Suprapubic skin (tissue), 4 donors: ENCODE results near the gene ACVR1B. TPM values are rescaled to one million over a fixed set of nuclear protein-coding genes. Genes with fewer than 3 reads are reported as not detected.
A peak's percentile ranks its signal among the peaks of the same experiment; 100 is the strongest.
"Not testable (repeated sequence)": the region's sequence is repeated elsewhere in the genome, so short reads cannot be mapped to it uniquely, and the experiment has no call there.

ENCODE experiments used
- DNase-seq, 2 donors: peaks; one replicate each; pipeline ENCODE4 v3.0.0-alpha.2; 2019; ENCODE audit warnings: low spot score in 2 of 2
- H3K27ac ChIP-seq: fragments of 200-600 bp; sonication (generic); one replicate; pipeline ENCODE4 v1.5.1; 2019
- H3K27me3 ChIP-seq: fragments of 200-600 bp; sonication (generic); one replicate; pipeline ENCODE4 v1.5.1; 2019
- H3K36me3 ChIP-seq: fragments of 200-600 bp; sonication (generic); one replicate; pipeline ENCODE4 v1.5.1; 2019
- H3K4me1 ChIP-seq: fragments of 200-600 bp; sonication (generic); one replicate; pipeline ENCODE4 v1.5.1; 2019
- H3K4me3 ChIP-seq: fragments of 200-600 bp; sonication (generic); one replicate; pipeline ENCODE4 v1.5.1; 2019; ENCODE audit warnings: mild to moderate bottlenecking
- H3K9me3 ChIP-seq: fragments of 200-600 bp; sonication (generic); one replicate; pipeline ENCODE4 v1.5.1; 2019
- CTCF ChIP-seq, 2 donors: fragments of 200-600 bp in 1 of 2; fragments of 450-650 bp in 1 of 2; sonication (generic) in 1 of 2; IDR thresholded peaks; one replicate each; pipeline ENCODE4 v1.5.1; 2016 to 2019; ENCODE audit warnings: antibody characterized with exemption in 2 of 2, mild to moderate bottlenecking in 1 of 2, moderate library complexity in 1 of 2
- EP300 ChIP-seq: sonication (generic); formaldehyde crosslinking; IDR thresholded peaks from one replicate; pipeline ENCODE4 v1.6.1; 2017; ENCODE audit warnings: antibody characterized with exemption
- POLR2A ChIP-seq, 2 donors: fragments of 450-650 bp; IDR thresholded peaks; one replicate each; pipeline ENCODE4 v1.6.1; 2017; ENCODE audit warnings: antibody characterized with exemption in 2 of 2, mild to moderate bottlenecking in 2 of 2, moderate library complexity in 2 of 2
- POLR2AphosphoS5 ChIP-seq, 3 donors: sonication (generic); formaldehyde crosslinking; IDR thresholded peaks; one replicate each; pipeline ENCODE4 v1.6.1; 2017; ENCODE audit warnings: antibody characterized with exemption in 3 of 3
- WGBS: methylation state at CpG from one replicate; pipeline ENCODE4 v1.1.5; 2018; 5-methylcytosine and 5-hydroxymethylcytosine counted together
- total RNA-seq, 4 donors: library from RNA; depleted of rRNA; stranded (reverse); fragments of >200 nt; gene quantifications; one replicate each; pipeline ENCODE4 v1.1.0, GENCODE V29; 2016

The ACVR1B gene
- total RNA-seq, 4 donors from 2014 or later = 40.5 to 103 (median 57.3) TPM

- TF ChIP-seq EP300 = no peak
- no peak for TF ChIP-seq POLR2AphosphoS5 (IDR thresholded peaks at IDR 0.05)
- TF ChIP-seq CTCF (IDR thresholded peaks at IDR 0.05) = no peak
- no peak for TF ChIP-seq POLR2A (IDR thresholded peaks at IDR 0.05)
- H3K4me3 ChIP-seq = no peak overlapping the region
- 78% methylated on average over 8 of the region's 8 CpGs for WGBS
- no peaks in the 10 kb centered on the region for H3K9me3 ChIP-seq
- H3K27ac ChIP-seq = no peak overlapping the region
- H3K27me3 ChIP-seq = no peaks in the 10 kb centered on the region
- peak in 1 of 2 donors; percentile 69 for DNase-seq
- H3K36me3 ChIP-seq = peaks cover 34% of the 10 kb centered on the region
- peaks cover 53% of the 10 kb centered on the region for H3K4me1 ChIP-seq
Observed at GRCh38 chr12:51975196-51975595, 23.7 kb downstream of the ACVR1B start.

- no peaks in the 10 kb centered on the region for H3K9me3 ChIP-seq
- peaks cover 45% of the 10 kb centered on the region for H3K36me3 ChIP-seq
- H3K27me3 ChIP-seq = no peaks in the 10 kb centered on the region
- peaks cover 39% of the 10 kb centered on the region for H3K4me1 ChIP-seq
- 82% methylated on average over 10 of the region's 10 CpGs for WGBS
- H3K4me3 ChIP-seq = no peak overlapping the region
- DNase-seq = peak in 1 of 2 donors; percentile 73
- no peak overlapping the region for H3K27ac ChIP-seq
- TF ChIP-seq CTCF (IDR thresholded peaks at IDR 0.05) = no peak
- no peak for TF ChIP-seq EP300
- TF ChIP-seq POLR2A (IDR thresholded peaks at IDR 0.05) = no peak
- no peak for TF ChIP-seq POLR2AphosphoS5 (IDR thresholded peaks at IDR 0.05)
Observed at GRCh38 chr12:51976376-51977160, 25.1 kb downstream of the ACVR1B start.

GRCh38 chr12:51977320-51977753, 25.8 kb downstream of the ACVR1B start:
- H3K27me3 ChIP-seq = no peaks in the 10 kb centered on the region
- no peaks in the 10 kb centered on the region for H3K9me3 ChIP-seq
- DNase-seq = peak in 1 of 2 donors; percentile 21
- no peak overlapping the region for H3K4me3 ChIP-seq
- no peak for TF ChIP-seq EP300
- H3K27ac ChIP-seq = no peak overlapping the region
- WGBS = 88% methylated on average over 8 of the region's 8 CpGs
- peaks cover 32% of the 10 kb centered on the region for H3K4me1 ChIP-seq
- H3K36me3 ChIP-seq = peaks cover 52% of the 10 kb centered on the region

- peak in 1 of 2 donors; percentile 20 for DNase-seq
- H3K9me3 ChIP-seq, H3K4me3 ChIP-seq, H3K27me3 ChIP-seq, H3K27ac ChIP-seq: not testable (repeated sequence)
- H3K4me1 ChIP-seq = peaks cover 12% of the 10 kb centered on the region
- 89% methylated on average over 5 of the region's 5 CpGs for WGBS
- H3K36me3 ChIP-seq = peaks cover 72% of the 10 kb centered on the region
Observed at GRCh38 chr12:51979306-51979705, 27.8 kb downstream of the ACVR1B start.

- no peaks in the 10 kb centered on the region for H3K9me3 ChIP-seq
- 41% methylated on average over 7 of the region's 7 CpGs for WGBS
- peaks cover 77% of the 10 kb centered on the region for H3K36me3 ChIP-seq
- H3K27me3 ChIP-seq = no peaks in the 10 kb centered on the region
- no peak for TF ChIP-seq POLR2A (IDR thresholded peaks at IDR 0.05)
- TF ChIP-seq CTCF (IDR thresholded peaks at IDR 0.05) = peak; percentile 92 to 95
- no peak overlapping the region for H3K27ac ChIP-seq
- DNase-seq = peak; percentile 80 to 87
- H3K4me3 ChIP-seq = no peak overlapping the region
- H3K4me1 ChIP-seq = peaks cover 3% of the 10 kb centered on the region
Observed at GRCh38 chr12:51980051-51980808, 28.7 kb downstream of the ACVR1B start.

- Histone ChIP-seq H3K27ac (no peak overlapping the region), H3K4me1 (no peaks in the 10 kb centered on the region), H3K9me3 (no peaks in the 10 kb centered on the region), H3K4me3 (no peak overlapping the region), H3K36me3 (peaks cover 77% of the 10 kb centered on the region), H3K27me3 (no peaks in the 10 kb centered on the region)
- DNase-seq = peak in 1 of 2 donors; percentile 67
- WGBS = 82% methylated on average over 10 of the region's 10 CpGs
- TF ChIP-seq EP300 = no peak
- no peak for TF ChIP-seq POLR2AphosphoS5 (IDR thresholded peaks at IDR 0.05)
- TF ChIP-seq POLR2A (IDR thresholded peaks at IDR 0.05) = no peak
- no peak for TF ChIP-seq CTCF (IDR thresholded peaks at IDR 0.05)
Observed at GRCh38 chr12:51980809-51981127, 29.3 kb downstream of the ACVR1B start.
